Caco-2 (cell line): Measurements from ENCODE around the gene ANKRD44. TPM values are rescaled to one million over a fixed set of nuclear protein-coding genes. Genes with fewer than 3 reads are reported as not detected.

Experiments used
- BruUV-seq: library from RNA; stranded (reverse); fragments of 400-500 nt; replicated peaks from 2 replicates; lab custom pipeline; 2021; lab: Mats Ljungman, UMichigan
- CTCF ChIA-PET: fragments of 300-600 bp; sonication (Branson Sonifier 250); formaldehyde crosslinking; loops from one replicate; lab custom pipeline; 2022; ENCODE audit warnings: antibody characterized with exemption; lab: Charles Lee
- POLR2A ChIA-PET: fragments of 300-600 bp; sonication (Branson Sonifier 250); formaldehyde crosslinking; loops from one replicate; lab custom pipeline; 2022; ENCODE audit warnings: antibody characterized with exemption; lab: Charles Lee
- DNase-seq, 2 experiments: peaks; one replicate each; pipeline versions ENCODE4 v3.0.0 to v3.0.0-alpha.2; 2020 to 2022
- H3K27me3 ChIP-seq: replicated peaks from 2 replicates; pipeline ENCODE4 v1.6.0; 2011; ENCODE audit warnings: low read length; ENCODE audit not compliant: control insufficient read depth, insufficient read depth
- H3K36me3 ChIP-seq: 2 replicates; pipeline ENCODE4 v1.5.1; 2011; ENCODE audit warnings: low read length; ENCODE audit not compliant: control insufficient read depth, insufficient read depth
- H3K4me1 ChIP-seq: fragments of 250-450 bp; sonication (Bioruptor Pico); 2 replicates; pipeline ENCODE4 v1.5.1; 2020; ENCODE audit warnings: mild to moderate bottlenecking
- H3K4me3 ChIP-seq: 2 replicates; pipeline ENCODE4 v1.5.1; 2011; ENCODE audit warnings: low read depth, mild to moderate bottlenecking, control low read depth, low read length
- H3K9me3 ChIP-seq: fragments of 250-450 bp; sonication (Bioruptor Pico); 2 replicates; pipeline ENCODE4 v1.5.1; 2020; ENCODE audit warnings: mild to moderate bottlenecking, moderate library complexity
- H3K27ac Mint-ChIP-seq: one replicate; pipeline ENCODE4 v1.8.0; 2022; ENCODE audit warnings: mixed read lengths; ENCODE audit not compliant: unreplicated experiment
- H3K27me3 Mint-ChIP-seq: one replicate; pipeline ENCODE4 v1.8.0; 2022; ENCODE audit warnings: mixed read lengths; ENCODE audit not compliant: insufficient read depth, unreplicated experiment
- H3K36me3 Mint-ChIP-seq: one replicate; pipeline ENCODE4 v1.8.0; 2022; ENCODE audit warnings: mild to moderate bottlenecking, mixed read lengths; ENCODE audit not compliant: insufficient read depth, unreplicated experiment
- H3K4me1 Mint-ChIP-seq: one replicate; pipeline ENCODE4 v1.8.0; 2022; ENCODE audit warnings: low read depth, mixed read lengths; ENCODE audit not compliant: unreplicated experiment
- H3K4me3 Mint-ChIP-seq: one replicate; pipeline ENCODE4 v1.8.0; 2022; ENCODE audit warnings: mild to moderate bottlenecking, moderate library complexity, mixed read lengths; ENCODE audit not compliant: unreplicated experiment
- H3K9me3 Mint-ChIP-seq: one replicate; pipeline ENCODE4 v1.8.0; 2022; ENCODE audit warnings: mixed read lengths; ENCODE audit not compliant: unreplicated experiment
- CTCF ChIP-seq, 2 experiments: fragments of 200-600 bp in 1 of 2; IDR thresholded peaks; 1 replicate in 1 of 2; 2 replicates in 1 of 2; pipeline versions ENCODE4 v1.5.1 to v1.8.0; 2011 to 2022; ENCODE audit warnings: antibody characterized with exemption in 1 of 2, control low read depth in 1 of 2, inconsistent platforms in 1 of 2, low read depth in 1 of 2, low read length in 1 of 2, mild to moderate bottlenecking in 1 of 2, moderate library complexity in 1 of 2; ENCODE audit not compliant: insufficient read depth in 1 of 2, severe bottlenecking in 1 of 2, unreplicated experiment in 1 of 2
- intact Hi-C: fragments of 100-400 bp; cut with micrococcal nuclease; formaldehyde crosslinking; loops from one replicate; pipeline ENCODE4 v1.10.0; 2022; ENCODE audit not compliant: unreplicated experiment
- total RNA-seq: library from RNA; stranded (reverse); gene quantifications from 2 replicates; pipeline ENCODE4 v1.2.3, GENCODE V29; 2022

Gene ANKRD44
- total RNA-seq, 1 experiment from 2014 or later: 1.0 TPM

GRCh38 chr2:197281421-197281820 is 29.2 kb downstream of the ANKRD44 start:
- H3K4me1 Mint-ChIP-seq: no peaks in the 10 kb centered on the region
- H3K36me3 Mint-ChIP-seq: no peaks in the 10 kb centered on the region
- H3K4me1 ChIP-seq: no peaks in the 10 kb centered on the region
- no peak overlapping the region for H3K4me3 ChIP-seq
- BruUV-seq: no TSS peak
- H3K9me3 ChIP-seq: no peaks in the 10 kb centered on the region
- peaks cover 16% of the 10 kb centered on the region for H3K27me3 Mint-ChIP-seq
- no peak for DNase-seq
- intact Hi-C loops: no loop called here
- no peak overlapping the region for H3K4me3 Mint-ChIP-seq
- H3K9me3 Mint-ChIP-seq: no peaks in the 10 kb centered on the region
- H3K36me3 ChIP-seq: no peaks in the 10 kb centered on the region
- POLR2A ChIA-PET: no interaction called here
- no peak overlapping the region for H3K27ac Mint-ChIP-seq
- TF ChIP-seq CTCF (IDR thresholded peaks at IDR 0.05; ENCODE audit: insufficient read depth in 1 of 2, low read depth in 1 of 2, low read length in 1 of 2, severe bottlenecking in 1 of 2, unreplicated experiment in 1 of 2): no peak
- no peaks in the 10 kb centered on the region for H3K27me3 ChIP-seq
- CTCF ChIA-PET: no interaction called here

- Histone ChIP-seq H3K9me3 (no peaks in the 10 kb centered on the region), H3K27me3 (no peaks in the 10 kb centered on the region), H3K4me1 (no peaks in the 10 kb centered on the region), H3K36me3 (no peaks in the 10 kb centered on the region), H3K4me3 (no peak overlapping the region)
- Mint-ChIP-seq H3K36me3 (no peaks in the 10 kb centered on the region), H3K4me3 (no peak overlapping the region), H3K27ac (no peak overlapping the region), H3K9me3 (no peaks in the 10 kb centered on the region), H3K4me1 (no peaks in the 10 kb centered on the region), H3K27me3 (peaks cover 16% of the 10 kb centered on the region)
- intact Hi-C loops: no loop called here
- BruUV-seq: no TSS peak
- ChIA-PET POLR2A (no interaction called here), CTCF (no interaction called here)
- DNase-seq: no peak
- TF ChIP-seq CTCF (IDR thresholded peaks at IDR 0.05; ENCODE audit: insufficient read depth in 1 of 2, low read depth in 1 of 2, low read length in 1 of 2, severe bottlenecking in 1 of 2, unreplicated experiment in 1 of 2): no peak
Measured at GRCh38 chr2:197280015-197280702, 30.4 kb downstream of the ANKRD44 start.

GRCh38 chr2:197278799-197279763 is 31.5 kb downstream of the ANKRD44 start:
- H3K9me3 ChIP-seq: no peaks in the 10 kb centered on the region
- BruUV-seq: no TSS peak
- Mint-ChIP-seq H3K4me1 (no peaks in the 10 kb centered on the region), H3K4me3 (no peak overlapping the region), H3K36me3 (no peaks in the 10 kb centered on the region), H3K27ac (no peak overlapping the region), H3K27me3 (peaks cover 16% of the 10 kb centered on the region), H3K9me3 (no peaks in the 10 kb centered on the region)
- ChIA-PET POLR2A (no interaction called here), CTCF (no interaction called here)
- TF ChIP-seq CTCF (IDR thresholded peaks at IDR 0.05; ENCODE audit: insufficient read depth in 1 of 2, low read depth in 1 of 2, low read length in 1 of 2, severe bottlenecking in 1 of 2, unreplicated experiment in 1 of 2): no peak
- H3K4me1 ChIP-seq: no peaks in the 10 kb centered on the region
- no peaks in the 10 kb centered on the region for H3K27me3 ChIP-seq
- DNase-seq: no peak
- no peaks in the 10 kb centered on the region for H3K36me3 ChIP-seq
- intact Hi-C loops: no loop called here
- H3K4me3 ChIP-seq: no peak overlapping the region
